M059J (cell line): ENCODE measurements around the gene INHBB. TPM values are rescaled to one million over a fixed set of nuclear protein-coding genes. Genes with fewer than 3 reads are reported as not detected.
A peak's percentile ranks its signal among the peaks of the same experiment; 100 is the strongest.
"Not testable (repeated sequence)": the region's sequence is repeated elsewhere in the genome, so short reads cannot be mapped to it uniquely, and the experiment has no call there.

Source experiments
- DNase-seq: peaks from one replicate; pipeline ENCODE4 v3.0.0-alpha.2; 2012; ENCODE audit warnings: low read depth
- total RNA-seq: library from RNA; depleted of rRNA; stranded (reverse); fragments of >200 nt; shearing (Covaris generic); gene quantifications from 2 replicates; pipeline ENCODE4 v1.2.3, GENCODE V29; 2014

Gene INHBB
- total RNA-seq, 1 experiment from 2014 or later, result 0.94 TPM

GRCh38 chr2:120316071-120316470 lies 29.9 kb upstream of the INHBB start:
- no peak for DNase-seq

DNA sequence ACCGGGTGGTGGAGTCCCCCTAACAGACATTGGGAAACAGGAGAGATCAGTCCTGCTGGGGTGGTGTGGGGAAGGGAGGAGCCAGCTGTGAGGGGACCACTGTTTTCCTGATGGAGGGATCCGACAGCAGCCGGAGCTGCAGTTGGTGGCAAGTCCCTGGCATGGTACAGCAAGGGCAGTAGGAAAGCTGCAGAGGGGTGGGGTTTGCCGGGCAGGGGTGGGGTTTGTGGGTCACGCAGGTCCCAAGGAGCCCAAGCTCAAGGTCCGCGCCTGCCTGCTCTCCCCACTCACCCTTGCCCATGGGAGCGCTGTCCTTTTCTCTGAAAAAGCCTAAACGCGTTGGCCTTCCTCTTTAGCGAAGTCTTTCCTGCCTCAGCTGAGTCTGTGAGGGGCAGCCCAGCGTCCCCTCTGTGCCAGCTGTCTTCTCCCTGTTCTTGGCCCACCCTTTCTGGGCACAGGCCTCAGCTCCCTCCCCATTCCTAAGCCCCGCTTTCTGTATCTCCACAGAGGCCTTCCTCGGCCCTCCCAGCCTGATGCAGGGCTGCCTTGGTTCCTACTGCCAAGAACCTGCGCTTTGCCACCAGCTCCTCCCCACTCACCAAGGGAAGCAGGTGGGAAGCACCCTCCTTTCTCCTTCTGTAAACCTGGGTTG lies 29.3 kb upstream of the INHBB start:
- DNase-seq, result no peak

- DNase-seq, result no peak
Measured at GRCh38 chr2:120317180-120317533, 28.8 kb upstream of the INHBB start.

DNA sequence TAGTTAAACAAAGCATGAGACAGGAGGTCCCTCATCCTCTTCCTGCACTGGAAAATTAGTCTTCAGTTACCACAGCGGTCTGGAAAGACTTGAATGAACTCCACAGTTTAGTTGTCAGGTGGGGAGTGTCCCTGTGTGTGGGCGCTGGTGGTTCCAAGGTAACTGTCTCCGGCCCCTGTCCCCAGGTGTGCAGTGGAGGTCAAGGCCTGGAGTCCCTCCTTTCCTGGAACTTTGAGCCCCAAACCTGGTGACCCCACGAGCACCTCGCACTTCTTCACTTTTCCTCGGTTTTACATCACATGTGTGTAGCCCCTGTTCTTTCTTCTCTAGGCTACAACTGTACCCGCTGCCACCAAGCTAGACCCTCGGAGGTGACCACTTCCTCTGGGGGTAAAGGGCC lies 28.0 kb upstream of the INHBB start:
- DNase-seq, result no peak

DNA sequence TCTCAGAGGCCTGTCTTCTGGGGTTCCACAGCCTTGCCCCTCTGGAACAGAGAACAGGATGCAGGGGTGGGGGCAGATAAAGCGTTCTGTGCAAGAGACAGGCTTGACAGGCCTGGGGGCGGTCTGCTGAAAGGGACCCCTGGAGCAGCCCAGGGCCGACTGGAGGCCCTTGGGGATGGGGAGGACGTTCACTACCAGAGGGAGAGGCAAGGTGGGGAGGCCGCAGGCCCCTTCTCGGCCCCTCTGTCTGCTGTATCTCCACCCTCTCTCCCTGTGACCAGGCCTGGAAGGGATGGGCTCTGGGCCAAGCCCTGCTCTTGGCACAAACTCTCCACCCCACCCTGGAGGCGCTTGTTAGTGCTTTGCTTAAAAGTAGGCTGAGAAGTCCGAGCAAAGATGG lies 27.3 kb upstream of the INHBB start:
- no peak for DNase-seq

GRCh38 chr2:120319123-120319522 lies 26.8 kb upstream of the INHBB start:
- no peak for DNase-seq

DNA sequence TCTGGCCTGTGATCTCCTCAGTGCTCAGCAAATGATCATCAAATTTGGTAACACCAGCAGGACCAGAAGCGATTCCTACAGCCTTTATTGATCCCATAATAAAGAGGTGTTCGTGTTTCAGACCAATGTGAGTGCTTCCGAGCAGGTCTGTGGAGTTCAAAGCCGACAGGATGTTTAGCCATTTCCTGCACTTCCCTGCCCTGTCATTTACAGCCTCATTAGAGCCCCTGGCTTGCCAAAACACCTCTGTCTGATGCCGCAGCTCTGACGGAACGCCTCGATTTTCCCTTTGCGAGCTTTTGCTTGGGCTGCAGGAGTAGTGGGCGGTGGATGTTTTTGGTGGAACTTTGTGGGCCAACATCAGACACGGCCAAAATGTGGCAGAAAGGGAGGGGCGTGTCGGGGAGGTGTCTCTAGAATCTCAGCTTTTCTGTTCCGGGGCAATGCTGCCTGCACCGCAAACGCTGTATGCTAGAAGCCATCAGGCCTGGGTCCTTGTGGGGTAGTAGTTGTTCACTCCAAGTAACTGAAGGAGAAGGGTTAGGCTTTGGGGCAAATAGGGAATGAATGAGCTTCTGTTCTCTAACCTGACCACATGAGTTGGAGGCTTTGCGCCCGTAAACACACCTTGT lies 26.1 kb upstream of the INHBB start:
- DNase-seq, result no peak

GRCh38 chr2:120320318-120320851 lies 25.6 kb upstream of the INHBB start:
- no peak for DNase-seq

GRCh38 chr2:120320887-120321556 lies 24.9 kb upstream of the INHBB start:
- DNase-seq, result not testable (repeated sequence)

DNA sequence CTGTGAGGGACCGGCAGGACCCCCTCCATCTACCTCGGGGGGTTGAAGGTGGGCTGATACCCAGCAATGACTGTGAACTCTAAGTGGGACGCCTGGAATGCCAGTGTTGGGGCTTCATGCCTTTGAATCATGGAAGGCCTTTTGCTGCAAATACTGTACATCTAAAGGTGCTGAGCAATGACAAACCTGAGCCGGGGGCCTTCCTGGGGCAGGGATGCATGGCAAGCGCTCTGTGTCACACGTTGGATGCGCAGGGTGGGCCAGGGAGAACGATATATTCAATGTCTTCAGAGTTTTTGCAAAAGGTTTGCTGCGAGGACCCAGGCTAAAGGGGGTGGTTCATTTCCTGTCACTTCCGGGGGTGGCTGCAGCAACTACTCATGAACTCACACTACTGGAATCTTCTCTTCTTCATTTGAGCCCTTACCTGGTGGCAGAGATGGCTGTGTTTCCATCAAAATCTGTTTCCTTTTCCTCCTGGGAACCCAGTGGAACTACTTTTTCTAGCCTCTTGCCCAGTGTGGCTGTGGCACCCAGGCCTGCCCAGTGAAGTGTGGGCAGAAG lies 24.1 kb upstream of the INHBB start:
- DNase-seq, result no peak

DNA sequence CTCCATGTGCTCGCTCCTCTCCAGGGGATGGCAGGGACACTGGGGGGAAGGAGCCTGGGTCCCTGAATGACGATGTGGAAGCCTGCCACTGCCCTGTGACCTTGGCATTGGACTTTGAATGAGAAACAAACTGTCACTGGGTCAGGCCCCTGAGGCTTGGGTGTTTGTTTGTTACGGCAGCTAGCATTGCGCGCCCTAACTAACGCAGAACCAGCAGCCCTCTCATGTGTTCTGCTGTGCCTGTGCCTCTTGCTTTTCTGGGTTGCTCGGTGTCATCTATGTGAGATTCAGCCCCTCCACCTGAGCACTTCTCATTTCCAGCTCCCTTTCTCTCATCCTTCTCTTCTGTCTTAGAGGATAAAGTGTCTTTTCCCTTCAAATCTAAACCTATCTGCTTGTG lies 23.6 kb upstream of the INHBB start:
- DNase-seq, result no peak

- no peak for DNase-seq
Measured at GRCh38 chr2:120323214-120323613, 22.7 kb upstream of the INHBB start.

DNA sequence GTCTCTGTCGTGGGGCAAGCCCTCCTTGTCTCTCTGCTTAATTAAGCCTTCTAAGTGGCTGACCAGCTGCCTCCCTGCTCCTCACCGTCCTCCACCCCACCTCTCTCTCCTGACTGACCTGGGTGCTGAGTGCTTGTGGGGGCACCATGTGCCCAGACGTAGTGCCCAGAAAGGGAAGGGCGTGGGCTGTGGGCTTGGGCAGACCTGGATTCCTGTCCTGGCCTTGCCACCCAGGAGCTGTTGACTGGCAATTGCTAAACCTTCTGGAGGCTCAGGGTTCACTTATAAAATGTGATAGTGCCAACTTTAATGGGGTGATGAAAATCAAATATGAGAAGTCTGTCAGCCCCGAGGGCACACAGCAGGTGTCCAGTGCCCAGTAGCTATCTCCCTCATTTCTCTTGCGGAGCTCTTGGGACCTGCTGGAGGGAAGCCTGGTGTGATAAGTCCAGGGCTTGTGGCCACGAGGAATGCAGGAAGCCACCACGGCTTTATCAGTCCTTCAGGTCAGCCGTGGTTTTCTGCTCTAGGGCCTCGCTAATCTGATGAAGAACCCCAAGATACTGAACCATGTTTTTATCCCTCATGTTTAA lies 22.0 kb upstream of the INHBB start:
- DNase-seq, result peak; percentile 71

DNA sequence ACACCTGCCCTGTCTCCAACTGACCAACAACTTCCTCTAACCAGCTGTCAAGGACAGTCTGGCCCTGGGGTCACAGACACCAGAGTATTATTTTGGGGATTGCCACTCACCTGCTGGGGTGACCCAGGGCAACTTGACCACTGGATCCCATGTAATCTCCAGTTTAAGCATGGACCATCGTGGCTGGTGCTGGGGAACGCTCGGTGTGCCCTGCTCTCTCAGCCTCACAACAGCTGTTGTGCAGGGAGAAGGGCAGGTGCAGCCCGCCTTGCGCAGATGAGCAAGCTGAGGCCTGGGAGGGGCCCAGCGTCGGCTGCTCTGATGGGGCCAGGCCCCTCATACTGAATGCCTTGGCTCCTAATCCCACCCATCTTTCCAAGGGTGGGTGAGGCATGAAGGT lies 21.0 kb upstream of the INHBB start:
- no peak for DNase-seq

DNA sequence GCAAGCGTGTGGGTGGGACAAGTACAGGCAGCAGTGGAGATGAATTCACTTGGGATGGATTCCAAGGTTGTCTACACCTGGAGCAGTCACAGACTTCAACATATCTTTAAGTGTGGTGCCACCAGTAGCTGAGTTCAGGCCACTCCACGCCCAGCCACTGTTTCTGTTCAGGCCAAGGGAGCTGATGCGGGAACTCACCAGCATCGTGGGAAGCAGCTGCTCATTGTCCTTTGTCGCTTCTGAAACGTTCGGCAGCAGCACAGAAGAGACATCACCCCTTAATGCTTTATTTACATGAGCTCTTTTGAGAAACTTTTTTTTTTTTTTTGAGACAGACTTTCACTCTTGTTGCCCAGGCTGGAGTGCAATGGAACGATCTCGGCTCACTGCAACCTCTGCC lies 19.9 kb upstream of the INHBB start:
- DNase-seq, result no peak

GRCh38 chr2:120330946-120331822 lies 14.8 kb upstream of the INHBB start:
- DNase-seq, result no peak

GRCh38 chr2:120331903-120332302 lies 14.0 kb upstream of the INHBB start:
- DNase-seq, result no peak

GRCh38 chr2:120332384-120332783 lies 13.6 kb upstream of the INHBB start:
- DNase-seq, result no peak

- no peak for DNase-seq
Measured at GRCh38 chr2:120334068-120334467, 11.9 kb upstream of the INHBB start.

DNA sequence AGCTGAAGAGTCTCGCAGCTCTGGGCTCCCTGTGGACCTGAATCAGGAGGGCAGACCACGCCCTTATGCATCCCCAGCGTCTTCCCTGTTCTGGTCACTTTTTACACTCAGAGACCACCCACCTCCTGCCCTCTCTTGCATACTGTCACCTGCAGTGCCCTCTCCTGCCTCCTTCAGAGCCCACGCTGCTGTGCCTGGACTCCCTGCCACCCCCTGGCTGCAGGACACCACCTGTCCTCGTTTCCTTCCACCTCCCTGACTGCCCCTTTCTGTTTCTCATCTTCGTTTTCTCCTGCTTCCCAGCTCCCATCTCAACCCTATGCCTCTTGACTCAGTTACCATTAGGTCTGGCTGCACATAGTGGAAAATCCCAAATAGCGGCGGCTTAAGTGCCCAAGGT lies 9.2 kb upstream of the INHBB start:
- DNase-seq, result no peak

- no peak for DNase-seq
Measured at GRCh38 chr2:120338015-120338414, 7.9 kb upstream of the INHBB start.
